ENCODE data around the gene ACSL6.

The ACSL6 gene

GRCh38 chr5:131990716-131991115 is 20.7 kb downstream of the ACSL6 start:
- Histone ChIP-seq H3K27ac (no peak overlapping the region), H3K9me3 (ENCODE audit: severe bottlenecking) (no peaks in the 10 kb centered on the region), H3K4me3 (ENCODE audit: low read depth, low read length) (no peak overlapping the region), H3K27me3 (ENCODE audit: insufficient read depth, low read depth, severe bottlenecking) (no peaks in the 10 kb centered on the region), H3K36me3 (peaks cover 17% of the 10 kb centered on the region)
- DNase-seq, result no peak
- TF ChIP-seq, protein P1, sequence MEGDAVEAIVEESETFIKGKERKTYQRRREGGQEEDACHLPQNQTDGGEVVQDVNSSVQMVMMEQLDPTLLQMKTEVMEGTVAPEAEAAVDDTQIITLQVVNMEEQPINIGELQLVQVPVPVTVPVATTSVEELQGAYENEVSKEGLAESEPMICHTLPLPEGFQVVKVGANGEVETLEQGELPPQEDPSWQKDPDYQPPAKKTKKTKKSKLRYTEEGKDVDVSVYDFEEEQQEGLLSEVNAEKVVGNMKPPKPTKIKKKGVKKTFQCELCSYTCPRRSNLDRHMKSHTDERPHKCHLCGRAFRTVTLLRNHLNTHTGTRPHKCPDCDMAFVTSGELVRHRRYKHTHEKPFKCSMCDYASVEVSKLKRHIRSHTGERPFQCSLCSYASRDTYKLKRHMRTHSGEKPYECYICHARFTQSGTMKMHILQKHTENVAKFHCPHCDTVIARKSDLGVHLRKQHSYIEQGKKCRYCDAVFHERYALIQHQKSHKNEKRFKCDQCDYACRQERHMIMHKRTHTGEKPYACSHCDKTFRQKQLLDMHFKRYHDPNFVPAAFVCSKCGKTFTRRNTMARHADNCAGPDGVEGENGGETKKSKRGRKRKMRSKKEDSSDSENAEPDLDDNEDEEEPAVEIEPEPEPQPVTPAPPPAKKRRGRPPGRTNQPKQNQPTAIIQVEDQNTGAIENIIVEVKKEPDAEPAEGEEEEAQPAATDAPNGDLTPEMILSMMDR (IDR thresholded peaks at IDR 0.05; ENCODE audit: low read depth, low read length), result no peak

- TF ChIP-seq, protein P1 (IDR thresholded peaks at IDR 0.05; ENCODE audit: low read depth, low read length), result no peak
- H3K9me3 ChIP-seq (ENCODE audit: severe bottlenecking), result no peaks in the 10 kb centered on the region
- H3K36me3 ChIP-seq, result peaks cover 15% of the 10 kb centered on the region
- no peaks in the 10 kb centered on the region for H3K27me3 ChIP-seq (ENCODE audit: insufficient read depth, low read depth, severe bottlenecking)
- H3K4me3 ChIP-seq (ENCODE audit: low read depth, low read length), result no peak overlapping the region
- DNase-seq, result no peak
- H3K27ac ChIP-seq, result no peak overlapping the region
Observed at GRCh38 chr5:131988601-131989000, 22.9 kb downstream of the ACSL6 start.

- TF ChIP-seq, protein P1 (IDR thresholded peaks at IDR 0.05; ENCODE audit: low read depth, low read length), result no peak
- no peaks in the 10 kb centered on the region for H3K9me3 ChIP-seq (ENCODE audit: severe bottlenecking)
- DNase-seq, result no peak
Observed at GRCh38 chr5:131987251-131987650, 24.2 kb downstream of the ACSL6 start.

DNA sequence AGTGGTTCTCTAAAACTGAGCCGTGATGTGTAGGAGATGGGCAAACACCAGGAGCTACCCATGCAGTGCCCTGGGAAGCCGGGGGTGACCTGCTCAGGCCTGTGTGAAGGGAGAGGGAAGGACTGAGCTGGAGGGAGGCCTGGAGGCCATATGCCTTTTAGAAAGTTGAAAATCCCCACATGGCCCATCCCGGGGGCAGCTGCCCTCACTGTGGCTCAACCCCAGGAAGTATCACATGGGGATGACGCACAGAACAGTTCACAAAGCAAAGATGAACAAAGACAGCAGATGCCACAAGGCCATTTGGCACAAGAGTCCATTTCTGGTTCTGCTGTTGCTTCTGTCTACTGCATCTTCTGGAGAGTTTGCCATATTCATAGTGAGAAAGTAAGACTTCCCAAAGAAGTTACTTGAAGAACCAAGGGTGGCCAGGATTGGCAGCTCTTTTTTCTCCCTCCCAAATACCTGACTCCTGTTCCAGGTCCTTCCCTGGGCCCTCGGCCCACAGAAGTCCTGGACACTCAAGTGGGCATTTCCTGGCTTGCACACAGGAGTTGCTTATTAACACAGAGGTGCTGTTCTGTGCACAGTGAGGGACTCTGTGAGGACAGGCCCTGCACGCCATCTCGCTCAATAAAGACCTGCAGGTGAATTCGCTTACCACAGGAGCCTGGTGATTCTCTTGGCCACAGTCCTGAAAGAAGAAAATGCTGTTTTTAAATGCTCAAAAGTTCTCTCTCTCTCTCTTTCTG is 25.1 kb downstream of the ACSL6 start:
- H3K36me3 ChIP-seq, result peaks cover 13% of the 10 kb centered on the region
- DNase-seq, result no peak
- H3K27me3 ChIP-seq (ENCODE audit: insufficient read depth, low read depth, severe bottlenecking), result no peaks in the 10 kb centered on the region
- TF ChIP-seq, protein P1 (IDR thresholded peaks at IDR 0.05; ENCODE audit: low read depth, low read length), result no peak
- H3K27ac ChIP-seq, result no peak overlapping the region
- H3K4me3 ChIP-seq (ENCODE audit: low read depth, low read length), result no peak overlapping the region
- no peaks in the 10 kb centered on the region for H3K9me3 ChIP-seq (ENCODE audit: severe bottlenecking)

More at GRCh38 chr5:131987251-131987650, 24.2 kb downstream of the ACSL6 start:
- no peak overlapping the region for H3K27ac ChIP-seq
- H3K36me3 ChIP-seq, result peaks cover 13% of the 10 kb centered on the region
- no peaks in the 10 kb centered on the region for H3K27me3 ChIP-seq (ENCODE audit: insufficient read depth, low read depth, severe bottlenecking)
- no peak overlapping the region for H3K4me3 ChIP-seq (ENCODE audit: low read depth, low read length)

GRCh38 chr5:131984956-131985665 is 26.3 kb downstream of the ACSL6 start:
- no peak for DNase-seq

More at GRCh38 chr5:131984956-131985665, 26.3 kb downstream of the ACSL6 start:
- H3K36me3 ChIP-seq, result peaks cover 8% of the 10 kb centered on the region
- H3K27me3 ChIP-seq (ENCODE audit: insufficient read depth, low read depth, severe bottlenecking), result no peaks in the 10 kb centered on the region
- no peak overlapping the region for H3K27ac ChIP-seq
- TF ChIP-seq, protein P1 (IDR thresholded peaks at IDR 0.05; ENCODE audit: low read depth, low read length), result no peak
- H3K4me3 ChIP-seq (ENCODE audit: low read depth, low read length), result no peak overlapping the region
- no peaks in the 10 kb centered on the region for H3K9me3 ChIP-seq (ENCODE audit: severe bottlenecking)

Data from WERI-Rb-1 (cell line).